ENCODE measurements around the gene ADGRB3.

Gene ADGRB3

DNA sequence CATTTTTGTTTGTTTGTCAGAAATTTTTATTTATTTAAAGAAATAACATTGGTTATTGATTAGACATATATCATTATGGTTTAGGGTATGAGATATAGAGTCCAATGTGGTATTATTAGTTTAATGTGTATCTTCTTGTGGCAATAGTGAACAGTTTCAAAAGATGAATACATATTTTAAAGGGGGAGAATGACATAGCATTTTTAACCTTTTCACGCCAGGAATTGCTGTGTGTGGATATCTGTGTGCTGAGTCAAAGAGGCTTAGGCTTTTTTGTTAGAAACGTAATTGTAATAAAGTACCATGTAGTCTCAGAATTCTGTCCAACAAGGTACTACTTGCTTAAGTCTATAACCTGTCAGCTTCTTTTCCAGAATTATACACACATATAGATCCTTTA lies 451.6 kb downstream of the ADGRB3 start:
- no peak overlapping the region for H2BK5ac ChIP-seq (ENCODE audit: low read depth, low read length, poor library complexity, severe bottlenecking)
- no peak overlapping the region for H3K14ac ChIP-seq (ENCODE audit: low read length in 2 of 2)
- no peak overlapping the region for H3K4me3 ChIP-seq (ENCODE audit: insufficient read depth in 1 of 2, low read depth in 1 of 2, low read length in 2 of 2)
- no peak overlapping the region for H3K18ac ChIP-seq (ENCODE audit: low read depth in 1 of 2, low read length in 2 of 2)
- H4K8ac ChIP-seq (ENCODE audit: low read length) = no peak overlapping the region
- no peaks in the 10 kb centered on the region for H3K79me1 ChIP-seq (replicated peaks; ENCODE audit: low read length, poor library complexity, severe bottlenecking)
- peaks cover 2% of the 10 kb centered on the region for H3K4me1 ChIP-seq (ENCODE audit: control insufficient read depth, insufficient read depth, low read depth, low read length)
- H3K9ac ChIP-seq (ENCODE audit: low read length) = no peak overlapping the region
- WGBS = 87% methylated on average over 1 of the region's 2 CpGs
- no peak overlapping the region for H3K4me2 ChIP-seq (ENCODE audit: low read length, poor library complexity, severe bottlenecking)
- no peak overlapping the region for H3K4ac ChIP-seq (ENCODE audit: low read depth in 1 of 2, low read length in 2 of 2)
- no peak overlapping the region for H2AK5ac ChIP-seq (ENCODE audit: low read length, severe bottlenecking)
- no peak overlapping the region for H4K91ac ChIP-seq (ENCODE audit: low read length)
- peak overlapping the region; percentile 45 for H3K27ac ChIP-seq (ENCODE audit: low read length, poor library complexity, severe bottlenecking)
- H2BK15ac ChIP-seq (ENCODE audit: low read depth, poor library complexity, severe bottlenecking) = no peak overlapping the region
- H2BK12ac ChIP-seq (ENCODE audit: low read length in 2 of 2) = no peak overlapping the region
- no peak for DNase-seq
- H3K27me3 ChIP-seq (ENCODE audit: control insufficient read depth in 1 of 2, insufficient read depth in 1 of 2, low read length in 2 of 2) = no peaks in the 10 kb centered on the region
- no peaks in the 10 kb centered on the region for H3K36me3 ChIP-seq (ENCODE audit: control insufficient read depth in 1 of 2, insufficient read depth in 2 of 2, low read depth in 1 of 2, low read length in 2 of 2)
- H2BK120ac ChIP-seq (ENCODE audit: low read depth, low read length) = no peak overlapping the region
- no peaks in the 10 kb centered on the region for H3K9me3 ChIP-seq (ENCODE audit: control insufficient read depth, low read length)
- no peak overlapping the region for H2AFZ ChIP-seq (ENCODE audit: low read depth, low read length)
- no peak overlapping the region for H3K23ac ChIP-seq (ENCODE audit: low read length in 2 of 2)

DNA sequence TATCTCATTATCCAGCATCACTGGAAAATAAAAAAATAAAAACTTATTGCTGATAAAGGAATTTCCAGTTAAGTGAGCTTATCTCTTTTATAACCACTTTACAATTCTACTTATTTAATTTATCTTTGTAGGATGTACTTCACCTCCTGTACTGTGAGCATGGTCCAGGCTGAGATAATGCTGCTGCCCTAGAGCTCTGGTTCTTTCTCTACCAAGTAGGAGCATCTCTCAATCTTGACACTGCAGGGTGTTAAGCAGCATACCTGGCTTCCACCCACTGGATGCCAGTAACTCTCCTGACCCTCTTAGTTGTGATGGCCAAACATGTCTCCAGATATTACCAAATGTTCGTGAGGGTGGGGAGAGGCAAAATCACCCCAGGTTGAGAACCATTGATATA lies 454.5 kb downstream of the ADGRB3 start:
- H3K4me3 ChIP-seq (ENCODE audit: insufficient read depth in 1 of 2, low read depth in 1 of 2, low read length in 2 of 2) = no peak overlapping the region
- H3K23ac ChIP-seq (ENCODE audit: low read length in 2 of 2) = no peak overlapping the region
- H2BK15ac ChIP-seq (ENCODE audit: low read depth, poor library complexity, severe bottlenecking) = no peak overlapping the region
- H3K27ac ChIP-seq (ENCODE audit: low read length, poor library complexity, severe bottlenecking) = peak overlapping the region; percentile 90
- H2BK5ac ChIP-seq (ENCODE audit: low read depth, low read length, poor library complexity, severe bottlenecking) = peak overlapping the region; percentile 92
- no peaks in the 10 kb centered on the region for H3K79me1 ChIP-seq (replicated peaks; ENCODE audit: low read length, poor library complexity, severe bottlenecking)
- H2BK120ac ChIP-seq (ENCODE audit: low read depth, low read length) = no peak overlapping the region
- H2BK12ac ChIP-seq (ENCODE audit: low read length in 2 of 2) = no peak overlapping the region
- no peak overlapping the region for H3K14ac ChIP-seq (ENCODE audit: low read length in 2 of 2)
- no peak overlapping the region for H3K4ac ChIP-seq (ENCODE audit: low read depth in 1 of 2, low read length in 2 of 2)
- H2AFZ ChIP-seq (ENCODE audit: low read depth, low read length) = no peak overlapping the region
- no peak overlapping the region for H4K8ac ChIP-seq (ENCODE audit: low read length)
- DNase-seq = no peak
- no peaks in the 10 kb centered on the region for H3K27me3 ChIP-seq (ENCODE audit: control insufficient read depth in 1 of 2, insufficient read depth in 1 of 2, low read length in 2 of 2)
- H3K9ac ChIP-seq (ENCODE audit: low read length) = no peak overlapping the region
- no peak overlapping the region for H3K4me2 ChIP-seq (ENCODE audit: low read length, poor library complexity, severe bottlenecking)
- 100% methylated on average over 1 of the region's 1 CpG for WGBS
- no peak overlapping the region for H4K91ac ChIP-seq (ENCODE audit: low read length)
- H3K18ac ChIP-seq (ENCODE audit: low read depth in 1 of 2, low read length in 2 of 2) = no peak overlapping the region
- no peaks in the 10 kb centered on the region for H3K36me3 ChIP-seq (ENCODE audit: control insufficient read depth in 1 of 2, insufficient read depth in 2 of 2, low read depth in 1 of 2, low read length in 2 of 2)
- no peaks in the 10 kb centered on the region for H3K9me3 ChIP-seq (ENCODE audit: control insufficient read depth, low read length)
- H3K4me1 ChIP-seq (ENCODE audit: control insufficient read depth, insufficient read depth, low read depth, low read length) = peaks cover 2% of the 10 kb centered on the region
- peak overlapping the region; percentile 69 for H2AK5ac ChIP-seq (ENCODE audit: low read length, severe bottlenecking)

DNA sequence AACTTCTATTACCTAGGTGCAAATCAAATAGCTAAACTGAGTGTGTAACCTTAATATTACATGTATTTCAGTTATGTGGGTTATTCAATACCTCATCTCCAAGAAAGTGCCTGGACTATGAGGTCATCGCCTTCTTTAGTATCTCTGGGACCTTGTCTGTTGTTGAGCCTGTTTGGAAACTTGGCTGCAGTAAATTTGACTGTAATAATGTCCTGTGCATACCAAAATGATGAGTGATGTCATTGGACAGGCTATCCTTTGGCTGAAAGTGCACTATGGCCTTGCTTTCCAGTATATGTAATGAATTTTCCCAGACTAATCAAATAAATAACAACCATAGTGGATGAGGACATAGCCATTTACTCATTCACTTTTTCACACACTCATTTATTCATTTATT lies 455.1 kb downstream of the ADGRB3 start:
- no peak overlapping the region for H3K14ac ChIP-seq (ENCODE audit: low read length in 2 of 2)
- no peak overlapping the region for H2AK5ac ChIP-seq (ENCODE audit: low read length, severe bottlenecking)
- H2AFZ ChIP-seq (ENCODE audit: low read depth, low read length) = no peak overlapping the region
- no peak overlapping the region for H2BK5ac ChIP-seq (ENCODE audit: low read depth, low read length, poor library complexity, severe bottlenecking)
- H2BK120ac ChIP-seq (ENCODE audit: low read depth, low read length) = no peak overlapping the region
- no peak overlapping the region for H3K9ac ChIP-seq (ENCODE audit: low read length)
- no peak overlapping the region for H3K4me2 ChIP-seq (ENCODE audit: low read length, poor library complexity, severe bottlenecking)
- no peaks in the 10 kb centered on the region for H3K27me3 ChIP-seq (ENCODE audit: control insufficient read depth in 1 of 2, insufficient read depth in 1 of 2, low read length in 2 of 2)
- H3K23ac ChIP-seq (ENCODE audit: low read length in 2 of 2) = no peak overlapping the region
- WGBS = 69% methylated on average over 1 of the region's 1 CpG
- H3K4me3 ChIP-seq (ENCODE audit: insufficient read depth in 1 of 2, low read depth in 1 of 2, low read length in 2 of 2) = no peak overlapping the region
- no peaks in the 10 kb centered on the region for H3K36me3 ChIP-seq (ENCODE audit: control insufficient read depth in 1 of 2, insufficient read depth in 2 of 2, low read depth in 1 of 2, low read length in 2 of 2)
- H4K91ac ChIP-seq (ENCODE audit: low read length) = no peak overlapping the region
- H3K79me1 ChIP-seq (replicated peaks; ENCODE audit: low read length, poor library complexity, severe bottlenecking) = no peaks in the 10 kb centered on the region
- H3K9me3 ChIP-seq (ENCODE audit: control insufficient read depth, low read length) = no peaks in the 10 kb centered on the region
- H2BK15ac ChIP-seq (ENCODE audit: low read depth, poor library complexity, severe bottlenecking) = no peak overlapping the region
- peak; percentile 38 for DNase-seq
- H3K4ac ChIP-seq (ENCODE audit: low read depth in 1 of 2, low read length in 2 of 2) = no peak overlapping the region
- H3K18ac ChIP-seq (ENCODE audit: low read depth in 1 of 2, low read length in 2 of 2) = no peak overlapping the region
- no peak overlapping the region for H2BK12ac ChIP-seq (ENCODE audit: low read length in 2 of 2)
- H3K4me1 ChIP-seq (ENCODE audit: control insufficient read depth, insufficient read depth, low read depth, low read length) = peaks cover 2% of the 10 kb centered on the region
- no peak overlapping the region for H4K8ac ChIP-seq (ENCODE audit: low read length)
- H3K27ac ChIP-seq (ENCODE audit: low read length, poor library complexity, severe bottlenecking) = peak overlapping the region; percentile 80

DNA sequence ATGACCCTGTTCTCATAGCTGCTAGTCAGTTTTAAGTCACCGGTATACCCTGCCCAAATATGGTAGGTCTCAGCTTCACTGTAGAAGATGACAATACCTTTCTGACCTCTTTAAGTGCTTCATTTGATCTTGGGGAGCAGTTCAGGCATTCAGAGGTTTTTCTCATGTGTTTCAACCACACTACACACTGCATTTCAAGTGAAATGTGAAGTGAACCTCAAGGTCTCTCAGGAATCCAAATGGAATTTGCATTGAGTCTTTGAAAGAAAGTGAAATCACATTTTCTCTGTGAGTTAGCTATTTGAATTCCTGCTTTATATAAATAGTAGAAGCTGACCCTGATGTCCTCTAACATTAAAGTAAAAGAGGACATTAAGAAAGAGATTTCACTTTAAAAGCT lies 461.6 kb downstream of the ADGRB3 start:
- Histone ChIP-seq H4K8ac (ENCODE audit: low read length) (no peak overlapping the region), H3K27ac (ENCODE audit: low read length, poor library complexity, severe bottlenecking) (peak overlapping the region; percentile 74), H3K36me3 (ENCODE audit: control insufficient read depth in 1 of 2, insufficient read depth in 2 of 2, low read depth in 1 of 2, low read length in 2 of 2) (no peaks in the 10 kb centered on the region), H3K79me1 (replicated peaks; ENCODE audit: low read length, poor library complexity, severe bottlenecking) (no peaks in the 10 kb centered on the region), H3K4me1 (ENCODE audit: control insufficient read depth, insufficient read depth, low read depth, low read length) (no peaks in the 10 kb centered on the region), H2AFZ (ENCODE audit: low read depth, low read length) (no peak overlapping the region), H3K18ac (ENCODE audit: low read depth in 1 of 2, low read length in 2 of 2) (no peak overlapping the region), H2BK5ac (ENCODE audit: low read depth, low read length, poor library complexity, severe bottlenecking) (no peak overlapping the region), H3K9me3 (ENCODE audit: control insufficient read depth, low read length) (no peaks in the 10 kb centered on the region), H3K14ac (ENCODE audit: low read length in 2 of 2) (no peak overlapping the region), H2AK5ac (ENCODE audit: low read length, severe bottlenecking) (no peak overlapping the region), H2BK120ac (ENCODE audit: low read depth, low read length) (no peak overlapping the region), H3K4me3 (ENCODE audit: insufficient read depth in 1 of 2, low read depth in 1 of 2, low read length in 2 of 2) (no peak overlapping the region), H3K9ac (ENCODE audit: low read length) (no peak overlapping the region), H3K4me2 (ENCODE audit: low read length, poor library complexity, severe bottlenecking) (no peak overlapping the region), H3K27me3 (ENCODE audit: control insufficient read depth in 1 of 2, insufficient read depth in 1 of 2, low read length in 2 of 2) (no peaks in the 10 kb centered on the region), H3K23ac (ENCODE audit: low read length in 2 of 2) (no peak overlapping the region), H3K4ac (ENCODE audit: low read depth in 1 of 2, low read length in 2 of 2) (no peak overlapping the region), H2BK12ac (ENCODE audit: low read length in 2 of 2) (no peak overlapping the region), H2BK15ac (ENCODE audit: low read depth, poor library complexity, severe bottlenecking) (no peak overlapping the region), H4K91ac (ENCODE audit: low read length) (no peak overlapping the region)
- no peak for DNase-seq
- WGBS = 83% methylated on average over 1 of the region's 1 CpG
